Neuronal stem cell (in vitro differentiated cells): ENCODE results near the gene OTULINL.

Source experiments
- DNase-seq: peaks from one replicate; pipeline ENCODE4 v3.0.0-alpha.2; 2013; ENCODE audit warnings: low spot score
- H2AFZ ChIP-seq: one replicate; pipeline ENCODE4 v1.6.1; 2013; ENCODE audit warnings: mild to moderate bottlenecking, low read length, inconsistent platforms
- H2AK5ac ChIP-seq: 2 replicates; pipeline ENCODE4 v1.6.1; 2013; ENCODE audit warnings: low read depth, mild to moderate bottlenecking, inconsistent platforms, low read length, moderate library complexity, mixed read lengths
- H2BK120ac ChIP-seq: 2 replicates; pipeline ENCODE4 v1.6.1; 2013; ENCODE audit warnings: low read depth, mild to moderate bottlenecking, inconsistent platforms, low read length, moderate library complexity, mixed read lengths
- H2BK12ac ChIP-seq: one replicate; pipeline ENCODE4 v1.6.1; 2013; ENCODE audit warnings: low read length, inconsistent platforms
- H2BK15ac ChIP-seq: 2 replicates; pipeline ENCODE4 v1.6.1; 2013; ENCODE audit warnings: mild to moderate bottlenecking, low read length, inconsistent platforms, mixed read lengths
- H2BK5ac ChIP-seq: one replicate; pipeline ENCODE4 v1.6.1; 2013; ENCODE audit warnings: inconsistent platforms, mild to moderate bottlenecking, low read length, moderate library complexity
- H3K14ac ChIP-seq: one replicate; pipeline ENCODE4 v1.6.1; 2013; ENCODE audit warnings: low read length, inconsistent platforms
- H3K18ac ChIP-seq: 2 replicates; pipeline ENCODE4 v1.6.1; 2013; ENCODE audit warnings: low read length, inconsistent platforms
- H3K23ac ChIP-seq: 2 replicates; pipeline ENCODE4 v1.6.1; 2013; ENCODE audit warnings: low read depth, mild to moderate bottlenecking, mixed read lengths, low read length, inconsistent platforms; ENCODE audit not compliant: poor library complexity
- H3K27ac ChIP-seq: replicated peaks from 3 replicates; pipeline ENCODE4 v1.5.1; 2013; ENCODE audit warnings: low read length, inconsistent platforms
- H3K27me3 ChIP-seq, 3 experiments: 2 replicates each; pipeline ENCODE4 v1.6.1; 2013; ENCODE audit warnings: low read length in 3 of 3, mild to moderate bottlenecking in 2 of 3, inconsistent platforms in 1 of 3, low read depth in 1 of 3, mixed read lengths in 1 of 3, moderate library complexity in 1 of 3; ENCODE audit not compliant: control insufficient read depth in 3 of 3, insufficient read depth in 3 of 3
- H3K36me3 ChIP-seq, 2 donors: replicated peaks in 1 of 2; 2 replicates each; pipeline ENCODE4 v1.6.1; 2013; ENCODE audit warnings: low read length in 2 of 2; ENCODE audit not compliant: control insufficient read depth in 2 of 2, insufficient read depth in 2 of 2
- H3K4ac ChIP-seq: 2 replicates; pipeline ENCODE4 v1.6.1; 2013; ENCODE audit warnings: inconsistent platforms, mild to moderate bottlenecking, low read length, moderate library complexity
- H3K4me1 ChIP-seq, 2 donors: 1 replicate in 1 of 2; 2 replicates in 1 of 2; pipeline ENCODE4 v1.6.1; 2013; ENCODE audit warnings: low read length in 2 of 2, low read depth in 1 of 2; ENCODE audit not compliant: control insufficient read depth in 2 of 2, insufficient read depth in 1 of 2
- H3K4me2 ChIP-seq: one replicate; pipeline ENCODE4 v1.6.1; 2013; ENCODE audit warnings: mild to moderate bottlenecking, low read length, inconsistent platforms; ENCODE audit not compliant: insufficient read depth, poor library complexity, severe bottlenecking
- H3K4me3 ChIP-seq, 2 donors: 2 replicates each; pipeline ENCODE4 v1.5.1; 2013; ENCODE audit warnings: low read length in 2 of 2, mild to moderate bottlenecking in 2 of 2, inconsistent platforms in 1 of 2, moderate library complexity in 1 of 2
- H3K79me1 ChIP-seq: one replicate; pipeline ENCODE4 v1.6.1; 2013; ENCODE audit warnings: low read depth, mild to moderate bottlenecking, inconsistent platforms, low read length, moderate library complexity
- H3K9ac ChIP-seq: one replicate; pipeline ENCODE4 v1.6.1; 2013; ENCODE audit warnings: mild to moderate bottlenecking, low read depth, low read length, inconsistent platforms; ENCODE audit not compliant: poor library complexity
- H3K9me3 ChIP-seq, 2 donors: replicated peaks in 1 of 2; 2 replicates each; pipeline versions ENCODE3 to v1.6.1; 2013; ENCODE audit warnings: low read length in 2 of 2, mild to moderate bottlenecking in 2 of 2, inconsistent platforms in 1 of 2, low read depth in 1 of 2, mixed read lengths in 1 of 2, moderate library complexity in 1 of 2; ENCODE audit not compliant: control insufficient read depth in 2 of 2, insufficient read depth in 1 of 2
- H4K8ac ChIP-seq: one replicate; pipeline ENCODE4 v1.6.1; 2013; ENCODE audit warnings: low read depth, mild to moderate bottlenecking, inconsistent platforms, low read length, moderate library complexity
- H4K91ac ChIP-seq: one replicate; pipeline ENCODE4 v1.6.1; 2013; ENCODE audit warnings: low read length, low read depth, mild to moderate bottlenecking, inconsistent platforms; ENCODE audit not compliant: poor library complexity
- WGBS, 2 donors: extraction: QIAGEN DNeasy Blood & Tissue Kit; methylation state at CpG; one replicate each; pipeline ENCODE4 v1.1.7; 2013; ENCODE audit warnings: missing lambda C conversion rate in 2 of 2, mixed read lengths in 1 of 2; ENCODE audit not compliant: insufficient read length in 2 of 2, insufficient replicate concordance in 1 of 2; ENCODE audit errors: extremely low coverage in 2 of 2; 5-methylcytosine and 5-hydroxymethylcytosine counted together

Gene OTULINL

GRCh38 chr5:14644623-14645237 is 63.1 kb downstream of the OTULINL start:
- no peak overlapping the region for H3K4me3 ChIP-seq
- no CpG with 5 or more reads among the region's 1 CpG for WGBS, 2 donors

DNA sequence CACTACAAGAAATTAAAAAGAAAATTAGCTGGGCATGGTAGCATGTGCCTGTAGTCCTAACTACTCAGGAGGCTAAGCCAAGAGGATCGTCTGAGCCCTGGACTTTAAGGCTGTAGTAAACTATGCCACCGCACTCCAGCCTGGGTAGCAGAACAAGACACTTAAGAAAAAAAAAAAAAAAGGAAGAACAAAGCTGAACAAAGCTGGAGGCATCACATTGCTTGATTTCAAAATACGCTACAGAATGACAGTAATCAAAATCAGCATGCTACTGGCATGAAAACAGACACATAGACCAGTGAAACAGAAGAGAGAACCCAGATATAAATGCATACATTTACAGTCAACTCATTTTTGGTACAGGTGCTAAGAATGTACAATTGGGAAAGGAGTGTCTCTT is 68.5 kb downstream of the OTULINL start:
- Histone ChIP-seq H3K27me3 (no peaks in the 10 kb centered on the region), H3K4ac (no peak overlapping the region), H3K36me3 (no peaks in the 10 kb centered on the region), H2BK5ac (no peak overlapping the region), H3K27ac (no peak overlapping the region), H3K9me3 (no peaks in the 10 kb centered on the region), H4K8ac (no peak overlapping the region), H3K4me1 (no peaks in the 10 kb centered on the region), H2AFZ (no peak overlapping the region), H3K23ac (no peak overlapping the region), H2BK15ac (no peak overlapping the region), H3K79me1 (no peaks in the 10 kb centered on the region), H3K18ac (no peak overlapping the region), H4K91ac (no peak overlapping the region), H3K4me3 (no peak overlapping the region), H2BK12ac (no peak overlapping the region), H2AK5ac (no peak overlapping the region), H3K9ac (no peak overlapping the region), H3K4me2 (no peak overlapping the region), H2BK120ac (no peak overlapping the region), H3K14ac (no peak overlapping the region)
- WGBS, 2 donors: no CpG with 5 or more reads among the region's 3 CpGs
- no peak for DNase-seq

More at GRCh38 chr5:14644623-14645237, 63.1 kb downstream of the OTULINL start:
- Histone ChIP-seq H3K27me3 (no peaks in the 10 kb centered on the region), H2BK12ac (no peak overlapping the region), H3K4me1 (no peaks in the 10 kb centered on the region), H2BK120ac (no peak overlapping the region), H3K4me2 (no peak overlapping the region), H3K27ac (no peak overlapping the region), H3K9me3 (peaks cover 0 to 3% of the 10 kb centered on the region in 2 donors), H3K79me1 (no peaks in the 10 kb centered on the region), H3K36me3 (no peaks in the 10 kb centered on the region), H4K91ac (no peak overlapping the region), H3K23ac (no peak overlapping the region), H2BK15ac (no peak overlapping the region), H2AK5ac (no peak overlapping the region), H3K18ac (no peak overlapping the region), H3K9ac (no peak overlapping the region), H3K14ac (no peak overlapping the region), H2BK5ac (no peak overlapping the region), H3K4ac (no peak overlapping the region), H4K8ac (no peak overlapping the region), H2AFZ (no peak overlapping the region)
- DNase-seq: no peak

GRCh38 chr5:14655146-14655741 is 73.7 kb downstream of the OTULINL start:
- Histone ChIP-seq H2AK5ac (no peak overlapping the region), H3K18ac (no peak overlapping the region), H4K8ac (no peak overlapping the region), H3K9ac (no peak overlapping the region), H3K27me3 (no peaks in the 10 kb centered on the region), H2BK5ac (no peak overlapping the region), H3K9me3 (no peaks in the 10 kb centered on the region), H3K4me3 (no peak overlapping the region), H3K23ac (no peak overlapping the region), H3K4ac (no peak overlapping the region), H2BK120ac (no peak overlapping the region), H3K4me1 (no peaks in the 10 kb centered on the region), H3K36me3 (no peaks in the 10 kb centered on the region), H2BK15ac (no peak overlapping the region), H3K4me2 (no peak overlapping the region), H3K79me1 (no peaks in the 10 kb centered on the region), H4K91ac (no peak overlapping the region), H3K27ac (no peak overlapping the region), H3K14ac (no peak overlapping the region), H2BK12ac (no peak overlapping the region), H2AFZ (no peak overlapping the region)
- DNase-seq: no peak
- no CpG with 5 or more reads among the region's 4 CpGs for WGBS, 2 donors

- Histone ChIP-seq H3K4me2 (no peak overlapping the region), H3K14ac (no peak overlapping the region), H2AK5ac (no peak overlapping the region), H3K36me3 (peaks cover 0 to 1% of the 10 kb centered on the region in 2 donors), H3K27ac (no peak overlapping the region), H3K18ac (no peak overlapping the region), H3K79me1 (no peaks in the 10 kb centered on the region), H3K23ac (no peak overlapping the region), H4K91ac (no peak overlapping the region), H2BK120ac (no peak overlapping the region), H2AFZ (no peak overlapping the region), H2BK5ac (no peak overlapping the region), H3K27me3 (no peaks in the 10 kb centered on the region), H3K4me1 (no peaks in the 10 kb centered on the region), H2BK12ac (no peak overlapping the region), H4K8ac (no peak overlapping the region), H3K9ac (no peak overlapping the region), H2BK15ac (no peak overlapping the region), H3K4me3 (no peak overlapping the region), H3K4ac (no peak overlapping the region), H3K9me3 (no peaks in the 10 kb centered on the region)
- no peak for DNase-seq
- no CpG with 5 or more reads among the region's 2 CpGs for WGBS, 2 donors
These were observed 75.3 kb downstream of the OTULINL start for GRCh38 chr5:14656898-14657297.
